ENCODE results near the gene SLC7A6.

- no peak for TF ChIP-seq SRF (IDR thresholded peaks at IDR 0.05; ENCODE audit: low read depth, low read length)
- TF ChIP-seq CTCF (IDR thresholded peaks at IDR 0.05; ENCODE audit: control extremely low read depth in 1 of 3, insufficient read depth in 1 of 3, low read depth in 1 of 3, low read length in 3 of 3), result no peak
These were observed 79.9 kb downstream of the SLC7A6 start for GRCh38 chr16:68344252-68344651.
